Neural crest cell (in vitro differentiated cells): ENCODE measurements around the gene PSMG4. TPM values are rescaled to one million over a fixed set of nuclear protein-coding genes. Genes with fewer than 3 reads are reported as not detected.

Experiments
- DNase-seq: peaks from one replicate; pipeline ENCODE4 v3.0.0; 2021; ENCODE audit warnings: low read depth, mixed read lengths, low spot score
- H3K27ac Mint-ChIP-seq: one replicate; pipeline ENCODE4 v1.8.0; 2021; ENCODE audit warnings: mild to moderate bottlenecking, mixed read lengths; ENCODE audit not compliant: unreplicated experiment
- H3K27me3 Mint-ChIP-seq: 2 replicates; pipeline ENCODE4 v1.8.0; 2021; ENCODE audit warnings: low read depth, mild to moderate bottlenecking, mixed read lengths
- H3K36me3 Mint-ChIP-seq: 2 replicates; pipeline ENCODE4 v1.8.0; 2021; ENCODE audit warnings: low read depth, mild to moderate bottlenecking, mixed read lengths
- H3K4me1 Mint-ChIP-seq: 2 replicates; pipeline ENCODE4 v1.8.0; 2021; ENCODE audit warnings: mixed read lengths
- H3K4me3 Mint-ChIP-seq: one replicate; pipeline ENCODE4 v1.8.0; 2021; ENCODE audit warnings: mild to moderate bottlenecking, mixed read lengths
- H3K9me3 Mint-ChIP-seq: 2 replicates; pipeline ENCODE4 v1.8.0; 2021; ENCODE audit warnings: mixed read lengths
- CTCF ChIP-seq: fragments of 200-600 bp; sonication (generic); conservative IDR thresholded peaks from 2 replicates; pipeline ENCODE4 v1.5.0; 2021; ENCODE audit warnings: antibody characterized with exemption, mild to moderate bottlenecking
- total RNA-seq: library from RNA; stranded (reverse); gene quantifications from 2 replicates; pipeline ENCODE4 v1.2.1, GENCODE V29; 2021

The PSMG4 gene
- total RNA-seq, 1 donor from 2014 or later = 27.9 TPM

- no peak overlapping the region for H3K4me3 Mint-ChIP-seq
These were observed 35.6 kb downstream of the PSMG4 start for GRCh38 chr6:3294396-3294795.

GRCh38 chr6:3294921-3295871 is 36.4 kb downstream of the PSMG4 start:
- Mint-ChIP-seq H3K27me3 (peaks cover 2% of the 10 kb centered on the region), H3K27ac (peak overlapping the region; percentile 90), H3K9me3 (no peaks in the 10 kb centered on the region), H3K36me3 (peaks cover 3% of the 10 kb centered on the region), H3K4me1 (peaks cover 25% of the 10 kb centered on the region), H3K4me3 (peak overlapping the region; percentile 12)
- no peak for DNase-seq
- TF ChIP-seq CTCF = peak; percentile 38

More at GRCh38 chr6:3294396-3294795, 35.6 kb downstream of the PSMG4 start:
- Mint-ChIP-seq H3K4me1 (peaks cover 26% of the 10 kb centered on the region), H3K9me3 (no peaks in the 10 kb centered on the region), H3K27ac (no peak overlapping the region), H3K36me3 (peaks cover 3% of the 10 kb centered on the region), H3K27me3 (peaks cover 2% of the 10 kb centered on the region)
- no peak for TF ChIP-seq CTCF
- no peak for DNase-seq

- no peak overlapping the region for H3K27ac Mint-ChIP-seq
- no peak for DNase-seq
- H3K4me1 Mint-ChIP-seq = peaks cover 19% of the 10 kb centered on the region
- no peak for TF ChIP-seq CTCF
- H3K36me3 Mint-ChIP-seq = peaks cover 5% of the 10 kb centered on the region
- H3K9me3 Mint-ChIP-seq = no peaks in the 10 kb centered on the region
- no peak overlapping the region for H3K4me3 Mint-ChIP-seq
- peaks cover 2% of the 10 kb centered on the region for H3K27me3 Mint-ChIP-seq
These were observed 37.3 kb downstream of the PSMG4 start for GRCh38 chr6:3296078-3296477.

- no peak for DNase-seq
- peaks cover 19% of the 10 kb centered on the region for H3K4me1 Mint-ChIP-seq
- H3K9me3 Mint-ChIP-seq = peaks cover 1% of the 10 kb centered on the region
- H3K27ac Mint-ChIP-seq = no peak overlapping the region
- peaks cover 2% of the 10 kb centered on the region for H3K27me3 Mint-ChIP-seq
- H3K36me3 Mint-ChIP-seq = peaks cover 6% of the 10 kb centered on the region
- no peak overlapping the region for H3K4me3 Mint-ChIP-seq
- no peak for TF ChIP-seq CTCF
These were observed 37.8 kb downstream of the PSMG4 start for GRCh38 chr6:3296537-3296936.

- H3K27ac Mint-ChIP-seq = no peak overlapping the region
- peaks cover 8% of the 10 kb centered on the region for H3K36me3 Mint-ChIP-seq
- no peak for TF ChIP-seq CTCF
- no peak for DNase-seq
- peaks cover 2% of the 10 kb centered on the region for H3K27me3 Mint-ChIP-seq
- H3K9me3 Mint-ChIP-seq = peaks cover 3% of the 10 kb centered on the region
- H3K4me3 Mint-ChIP-seq = no peak overlapping the region
- H3K4me1 Mint-ChIP-seq = peaks cover 19% of the 10 kb centered on the region
These were observed 38.3 kb downstream of the PSMG4 start for GRCh38 chr6:3297006-3297405.
